NCI-H748 treated with DMSO at 0.1 percent for 48 hours (cell line): Measurements from ENCODE around the gene ZNF283.
A peak's percentile ranks its signal among the peaks of the same experiment; 100 is the strongest.
"Not testable (repeated sequence)": the region's sequence is repeated elsewhere in the genome, so short reads cannot be mapped to it uniquely, and the experiment has no call there.

Experiments
- DNase-seq: peaks from one replicate; lab custom pipeline; 2025; lab: John Stamatoyannopoulos, UW

Gene ZNF283

DNA sequence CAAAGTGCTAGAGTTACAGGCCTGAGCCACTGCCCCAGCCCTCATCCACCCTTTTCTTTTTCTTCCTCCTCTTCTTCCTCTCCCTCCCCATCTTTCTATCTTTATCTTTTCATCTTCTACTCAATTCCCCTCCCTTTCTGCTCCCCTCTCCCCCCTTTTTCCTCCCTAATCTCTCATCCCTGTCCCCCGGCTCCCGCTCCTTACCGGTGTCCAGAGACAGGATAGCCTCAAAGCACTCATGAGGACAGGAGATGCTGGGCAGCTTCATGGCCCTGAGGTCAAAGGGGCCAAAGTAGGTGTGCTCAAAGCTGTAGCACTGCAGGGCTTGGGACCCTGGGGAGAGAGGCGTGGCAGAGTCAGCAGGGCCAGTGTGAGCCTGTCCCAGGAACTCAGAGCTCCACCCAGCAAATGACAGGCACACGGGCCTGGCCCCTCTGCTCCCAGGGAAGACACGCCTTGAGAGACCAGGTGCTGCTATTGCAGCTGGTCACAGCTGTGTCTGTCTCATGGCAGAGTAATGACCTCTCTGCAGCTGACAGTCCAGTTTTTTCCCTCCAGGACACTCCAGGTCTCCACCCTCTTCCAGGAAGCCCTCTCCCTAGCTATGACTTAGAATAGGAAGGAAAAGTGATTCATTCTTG is 27.5 kb upstream of the ZNF283 start:
- no peak for DNase-seq

DNA sequence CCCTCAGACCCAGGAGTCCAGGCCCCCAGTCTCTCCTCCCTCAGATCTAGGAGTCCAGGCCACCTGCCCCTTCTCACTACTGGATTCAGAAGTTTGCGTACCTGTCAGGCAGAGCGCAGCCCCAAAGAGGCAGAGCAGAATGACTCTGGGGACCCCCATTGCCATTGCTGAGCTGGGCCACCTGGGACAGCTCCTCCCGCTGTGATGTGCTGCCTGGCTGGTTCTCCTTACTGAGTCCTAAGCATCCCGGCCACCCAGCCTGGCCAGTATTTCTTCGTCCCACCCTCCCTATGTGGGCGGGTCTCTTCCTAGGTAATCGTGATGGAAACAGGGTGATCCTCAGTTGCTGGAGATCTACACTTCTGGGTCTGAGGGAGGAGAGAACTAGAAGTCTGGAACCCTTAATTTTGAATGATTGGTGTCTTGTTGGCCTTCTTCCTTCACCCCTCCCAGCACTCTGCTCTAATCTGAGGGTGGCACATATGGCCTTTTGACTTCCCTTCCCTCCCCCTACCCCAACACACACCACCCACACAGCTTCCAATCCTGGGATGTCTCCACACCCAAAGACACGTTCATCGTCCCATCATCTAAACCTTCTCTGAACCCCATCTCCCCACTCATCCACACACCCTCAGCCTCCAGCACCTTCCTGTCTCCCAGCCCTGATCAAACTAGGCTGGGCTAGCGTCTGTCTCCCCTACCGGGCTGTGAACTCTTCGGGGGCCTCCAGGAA is 24.7 kb upstream of the ZNF283 start, which contains the start of gene LYPD5:
Gene LYPD5, minus strand, starts transcription at position 232 of the 736 bp plus-strand sequence. Its CDS starts 67 bp downstream, at position 165.
- no peak for DNase-seq

DNA sequence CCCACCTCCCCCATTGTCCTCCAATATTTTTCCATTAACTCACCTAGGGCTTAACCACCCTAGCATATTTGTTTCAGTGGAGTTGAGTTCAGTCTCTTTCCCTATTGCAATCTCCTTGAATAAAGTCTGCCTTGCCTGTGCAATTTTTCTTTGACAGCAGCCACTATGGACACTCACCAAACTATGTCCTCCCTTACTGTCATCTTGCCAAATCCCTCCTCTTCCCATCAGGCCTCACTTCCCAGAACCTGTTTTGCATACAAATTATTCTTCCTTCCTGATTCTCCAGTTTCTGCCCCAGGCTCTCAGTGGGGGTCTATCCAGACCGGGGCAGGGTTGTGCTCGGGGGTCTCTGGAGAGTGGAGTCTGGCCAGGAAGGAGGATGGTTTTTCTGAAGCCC is 22.7 kb upstream of the ZNF283 start:
- DNase-seq: no peak

DNA sequence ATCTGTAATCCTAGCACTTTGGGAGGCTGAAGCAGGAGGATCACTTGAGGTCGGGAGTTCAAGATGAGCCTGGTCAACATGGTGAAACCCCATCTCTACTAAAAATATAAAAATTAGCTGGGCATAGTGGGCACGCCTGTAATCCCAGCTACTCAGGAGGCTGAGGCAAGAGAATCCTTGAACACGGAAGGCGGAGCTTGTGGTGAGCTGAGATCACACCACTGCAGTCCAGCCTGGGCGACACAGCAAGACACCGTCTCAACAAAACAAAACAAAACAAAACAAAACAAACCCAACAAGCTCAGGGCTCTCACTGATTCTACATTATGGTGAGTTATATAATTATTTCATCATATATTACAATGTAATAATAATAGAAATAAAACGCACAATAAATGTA is 20.7 kb upstream of the ZNF283 start:
- not testable (repeated sequence) for DNase-seq

DNA sequence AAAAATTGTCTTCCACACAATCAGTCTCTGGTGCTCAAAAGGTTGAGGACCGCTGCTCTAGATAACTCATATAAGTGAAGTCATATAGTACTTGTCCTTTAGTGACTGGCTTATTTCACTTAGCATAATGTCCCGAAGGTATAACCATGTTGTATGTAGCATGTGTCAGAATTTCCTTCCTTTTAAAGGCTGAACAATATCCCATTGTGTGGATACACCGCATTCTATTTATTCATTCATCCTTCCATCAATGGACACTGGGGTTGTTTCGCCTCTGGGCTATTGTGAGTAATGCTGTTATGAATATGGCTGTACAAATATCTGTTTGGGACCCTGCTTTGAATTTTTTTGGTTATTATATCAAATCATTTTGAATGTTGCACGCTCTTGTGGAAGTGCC is 20.3 kb upstream of the ZNF283 start:
- DNase-seq: no peak

DNA sequence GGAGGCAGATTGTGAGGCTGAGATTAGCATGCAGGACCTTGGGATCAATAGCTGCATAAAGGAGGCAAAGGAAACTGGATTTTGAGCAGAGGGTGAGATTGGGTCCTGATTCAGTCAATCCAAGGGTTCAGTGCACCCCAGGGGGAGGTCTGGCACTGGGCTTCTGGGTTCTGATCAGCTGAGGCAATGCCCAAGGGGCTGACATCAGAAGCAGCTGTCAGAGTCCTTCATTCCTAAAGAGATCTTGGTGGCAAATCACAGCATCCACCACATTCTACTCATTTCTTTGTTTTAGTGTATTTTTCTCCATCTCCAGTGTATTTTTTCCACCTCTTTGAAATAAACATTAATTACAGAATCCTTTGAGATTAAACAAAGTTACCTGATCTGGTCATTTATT is 19.5 kb upstream of the ZNF283 start:
- no peak for DNase-seq

DNA sequence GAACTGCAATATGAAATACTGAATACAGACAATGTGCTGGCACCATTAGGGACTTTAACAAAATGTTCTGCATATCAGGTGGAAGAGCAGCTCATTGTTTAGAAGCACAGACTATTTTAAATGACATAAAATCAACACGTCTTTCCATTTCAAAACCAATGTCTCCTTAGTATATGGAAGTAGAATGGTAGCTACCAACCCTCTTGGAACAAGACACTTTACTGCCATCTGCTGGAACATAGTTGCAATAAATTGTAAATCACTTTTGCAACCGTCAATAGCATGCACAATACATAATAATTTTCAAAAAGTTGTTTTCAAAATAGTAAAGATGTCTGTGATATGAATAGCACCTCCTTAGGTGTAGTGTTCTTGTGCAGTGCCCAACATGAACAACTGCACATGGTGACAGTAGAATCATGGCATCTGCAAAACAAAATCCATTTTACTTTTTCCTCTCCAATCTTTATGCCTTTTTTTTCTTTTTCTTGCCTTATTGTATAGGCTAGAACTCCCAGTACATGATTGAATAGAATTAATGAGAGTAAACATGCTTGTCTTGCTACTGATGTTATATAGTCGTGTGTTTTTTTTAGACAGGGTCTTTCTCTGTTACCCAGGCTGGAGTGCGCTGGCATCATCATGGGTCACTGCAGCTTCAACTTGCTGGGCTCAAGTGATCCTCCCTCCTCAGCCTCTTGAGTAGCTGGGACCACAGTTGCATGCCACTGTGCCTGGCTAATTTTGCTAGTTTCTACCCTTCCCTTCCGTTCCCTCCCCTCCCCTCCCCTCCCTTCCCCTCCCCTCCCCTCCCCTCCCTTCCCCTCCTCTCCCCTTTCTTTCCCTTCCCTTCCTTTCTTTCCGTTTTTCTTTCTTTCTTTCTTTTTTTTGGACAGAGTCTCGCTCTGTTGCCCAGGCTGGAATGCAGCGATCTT is 17.1 kb upstream of the ZNF283 start:
- peak; percentile 64 for DNase-seq

DNA sequence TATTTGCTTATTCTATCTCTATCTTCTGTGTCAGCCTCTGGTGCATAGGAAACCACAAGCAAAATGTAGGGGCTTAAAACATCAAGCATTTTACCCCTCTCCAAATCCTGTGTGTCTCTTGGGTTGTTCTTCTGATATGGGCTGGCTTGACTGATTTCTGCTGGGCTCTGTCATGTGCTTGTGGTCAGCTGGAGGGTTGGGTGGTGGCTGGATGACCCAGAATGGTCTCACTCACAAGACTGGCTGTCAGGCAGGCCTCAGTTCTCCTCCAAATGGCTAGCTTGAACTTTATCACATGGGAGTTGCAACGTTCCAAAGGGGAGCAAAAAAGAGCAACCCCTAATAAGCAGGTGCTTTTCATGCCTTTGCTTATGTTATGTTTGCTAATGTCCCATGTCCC is 15.3 kb upstream of the ZNF283 start:
- no peak for DNase-seq

DNA sequence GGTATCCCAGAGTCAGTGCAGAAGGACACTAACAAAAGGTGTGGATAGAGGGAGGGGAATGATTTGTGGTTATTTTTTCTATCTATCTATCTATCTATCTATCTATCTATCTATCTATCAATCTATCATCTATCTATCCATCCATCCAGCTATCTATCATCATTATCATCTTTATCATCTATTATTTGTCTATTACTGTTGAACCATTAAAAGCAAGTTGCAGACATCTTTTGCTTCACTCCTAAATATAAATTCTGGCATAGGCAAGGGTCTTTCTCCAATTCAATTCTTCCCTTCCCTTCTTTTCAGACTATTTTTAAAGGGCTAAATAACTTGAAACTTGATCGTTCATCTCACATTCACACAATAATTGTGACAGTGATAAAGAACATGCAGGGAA is 14.9 kb upstream of the ZNF283 start:
- DNase-seq: no peak

DNA sequence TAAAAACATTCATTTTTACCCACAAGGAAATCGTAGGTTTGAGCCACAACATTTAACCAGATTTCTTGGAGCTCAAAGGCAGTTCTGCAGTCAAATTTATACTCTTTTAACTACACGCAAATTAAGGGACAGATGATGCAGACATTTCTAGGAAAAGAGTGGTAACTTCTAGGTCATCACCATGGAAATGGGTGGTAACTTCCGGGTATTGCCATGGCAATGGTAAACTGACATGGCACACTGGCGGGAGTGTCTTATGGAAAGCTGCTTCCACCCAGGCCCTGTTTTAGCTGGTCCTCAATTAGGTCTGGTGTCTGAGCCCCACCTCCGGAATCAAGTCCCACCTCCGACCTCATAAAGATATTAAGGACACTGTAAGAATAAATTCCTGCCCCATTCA is 14.4 kb upstream of the ZNF283 start:
- no peak for DNase-seq

DNA sequence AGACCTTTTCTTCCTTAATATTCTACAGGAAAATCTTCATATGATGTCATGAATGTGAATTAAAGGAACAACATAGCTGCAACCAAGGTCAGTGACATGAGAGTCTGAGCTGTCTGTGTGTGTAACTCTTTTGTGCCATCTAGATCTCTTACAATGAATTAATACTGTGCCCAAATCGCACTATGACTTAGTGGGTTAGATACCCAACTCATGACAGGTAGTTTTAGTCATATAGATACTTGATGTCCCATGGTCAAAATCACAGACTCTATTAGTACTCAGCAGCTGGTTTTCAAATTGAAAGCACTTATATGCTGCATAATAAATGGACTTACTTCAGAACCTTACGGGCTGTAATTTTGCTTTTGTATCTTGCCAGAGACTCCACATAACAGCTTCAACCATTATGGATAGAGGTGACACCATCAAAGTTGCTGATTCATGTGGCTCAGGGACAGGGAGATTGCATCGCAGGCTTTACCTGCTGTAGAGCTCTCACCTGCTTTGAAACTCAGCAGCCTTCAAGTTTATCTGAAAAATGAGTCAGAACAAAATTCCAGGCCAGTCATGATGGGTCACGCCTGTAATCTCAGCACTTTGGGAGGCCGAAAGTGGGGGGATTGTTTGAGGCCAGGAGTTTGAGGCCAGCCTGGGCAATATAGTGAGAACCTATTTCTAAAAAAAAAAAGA is 12.3 kb upstream of the ZNF283 start:
- no peak for DNase-seq

DNA sequence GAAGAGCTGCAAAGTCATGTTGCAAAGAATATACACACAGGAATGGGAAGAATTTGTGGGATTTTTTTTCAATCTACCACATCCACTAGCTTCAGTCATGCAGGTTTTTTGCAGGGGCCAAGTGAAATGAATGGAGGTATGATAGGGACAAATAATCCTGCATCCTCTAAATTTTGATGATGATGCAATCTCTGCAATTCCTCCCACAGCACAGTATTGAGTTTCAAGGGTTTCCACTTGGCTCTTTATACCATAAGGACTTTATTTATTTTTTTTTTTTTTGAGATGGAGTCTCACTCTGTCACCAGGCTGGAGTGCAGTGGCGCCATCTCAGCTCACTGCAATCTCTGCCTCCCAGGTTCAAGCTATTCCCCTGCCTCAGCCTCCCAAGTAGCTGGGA is 9.7 kb upstream of the ZNF283 start:
- DNase-seq: not testable (repeated sequence)

DNA sequence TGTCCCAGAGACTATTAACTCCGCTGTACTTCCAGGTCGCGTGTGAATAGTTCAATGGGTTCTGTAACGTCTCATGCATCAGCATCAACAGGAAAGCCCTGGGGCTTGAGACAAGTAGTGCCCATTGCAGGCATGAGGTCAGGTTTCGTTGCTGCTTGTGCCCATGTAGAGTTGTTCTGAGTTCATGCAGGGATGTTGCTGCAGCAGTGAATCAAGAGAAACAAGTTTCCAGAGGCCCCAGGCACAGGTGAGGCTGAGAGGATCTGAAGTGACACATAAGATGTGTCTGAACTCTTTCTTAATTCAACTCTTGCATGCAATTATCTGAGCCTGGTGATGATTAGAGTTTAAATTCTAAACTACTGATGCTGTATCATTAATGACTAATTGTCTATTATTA is 8.6 kb upstream of the ZNF283 start:
- DNase-seq: no peak

DNA sequence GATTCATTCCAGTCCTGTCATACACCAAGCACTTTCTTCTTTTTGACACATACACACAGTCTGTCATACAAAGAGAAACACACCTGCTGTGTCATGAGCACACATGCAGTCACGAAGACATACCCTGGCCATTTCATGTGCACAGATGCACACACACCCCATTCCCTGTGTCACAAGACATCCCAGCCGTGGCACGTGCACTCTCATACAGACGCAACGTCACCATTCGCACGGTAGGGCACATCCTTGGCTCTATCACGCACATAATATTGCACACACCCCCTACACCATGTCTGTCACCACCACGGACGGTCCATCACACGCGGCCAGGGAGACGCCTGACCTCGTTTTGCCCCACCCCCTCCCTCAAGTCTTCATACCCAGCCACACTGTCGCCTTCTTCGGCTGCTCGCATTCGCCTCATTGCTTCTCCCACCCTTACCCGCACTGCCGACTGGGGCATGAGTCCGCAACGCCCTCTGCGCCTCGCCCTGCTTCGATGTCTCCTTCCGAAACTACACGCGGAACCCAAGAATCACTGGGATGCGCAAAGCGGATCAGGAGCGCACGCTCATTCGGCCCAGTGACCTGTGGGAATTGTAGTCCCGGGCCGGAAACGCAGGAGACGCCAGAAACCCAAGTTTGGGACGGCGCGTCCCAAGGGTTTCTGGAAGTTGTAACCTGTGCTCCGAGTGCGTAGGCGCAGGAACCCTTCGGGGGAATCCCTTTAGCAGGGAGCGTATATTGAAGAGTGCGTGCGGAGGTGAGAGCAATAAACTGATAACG is 6.8 kb upstream of the ZNF283 start:
- no peak for DNase-seq

DNA sequence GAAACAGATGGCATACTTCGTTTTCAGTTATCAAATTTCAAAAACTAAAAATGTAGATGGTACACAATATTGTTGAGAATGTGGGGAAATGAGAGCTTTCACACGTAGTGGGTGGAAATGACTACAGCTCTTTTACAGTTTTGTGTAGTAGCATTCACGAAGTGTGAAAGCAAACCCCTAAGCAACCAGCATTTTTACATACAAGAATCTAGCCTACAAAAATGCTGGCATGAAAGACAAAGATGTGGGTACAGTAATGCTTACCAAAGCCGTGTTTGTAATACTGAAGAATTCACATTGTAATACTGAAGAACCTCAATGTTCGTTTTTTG is 6.3 kb upstream of the ZNF283 start:
- no peak for DNase-seq

DNA sequence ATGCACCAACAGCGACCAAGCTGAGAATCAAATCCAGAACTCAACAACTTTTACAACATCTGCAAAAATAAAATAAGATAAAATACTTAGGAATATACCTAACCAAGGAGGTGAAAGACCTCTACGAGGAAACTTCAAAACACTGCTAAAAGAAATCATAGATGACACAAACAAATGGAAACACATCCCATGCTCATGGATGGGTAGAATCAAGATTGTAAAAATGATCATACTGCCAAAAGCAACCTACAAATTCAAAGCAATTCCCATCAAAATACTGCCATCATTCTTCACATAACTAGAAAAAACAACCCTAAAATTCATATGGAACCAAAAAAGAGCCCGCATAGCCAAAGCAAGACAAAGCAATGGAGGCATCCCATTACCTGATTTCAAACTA is 3.3 kb upstream of the ZNF283 start:
- DNase-seq: not testable (repeated sequence)

DNA sequence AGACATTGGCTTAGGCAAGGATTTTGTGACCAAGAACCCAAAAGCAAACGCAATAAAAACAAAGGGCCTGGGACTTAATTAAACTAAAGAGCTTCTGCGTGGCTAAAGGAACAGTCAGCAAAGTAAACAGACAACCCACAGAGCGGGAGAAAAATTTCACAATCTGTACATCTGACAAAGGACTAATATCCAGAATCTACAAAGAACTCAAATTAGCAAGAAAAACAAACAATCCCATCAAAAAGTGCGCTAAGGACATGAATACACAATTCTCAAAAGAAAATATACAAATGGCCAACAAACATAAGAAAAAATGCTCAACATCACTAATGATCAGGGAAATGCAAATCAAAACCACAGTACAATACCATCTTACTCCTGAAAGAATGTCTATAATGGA is 2.5 kb upstream of the ZNF283 start:
- peak; percentile 36 for DNase-seq

DNA sequence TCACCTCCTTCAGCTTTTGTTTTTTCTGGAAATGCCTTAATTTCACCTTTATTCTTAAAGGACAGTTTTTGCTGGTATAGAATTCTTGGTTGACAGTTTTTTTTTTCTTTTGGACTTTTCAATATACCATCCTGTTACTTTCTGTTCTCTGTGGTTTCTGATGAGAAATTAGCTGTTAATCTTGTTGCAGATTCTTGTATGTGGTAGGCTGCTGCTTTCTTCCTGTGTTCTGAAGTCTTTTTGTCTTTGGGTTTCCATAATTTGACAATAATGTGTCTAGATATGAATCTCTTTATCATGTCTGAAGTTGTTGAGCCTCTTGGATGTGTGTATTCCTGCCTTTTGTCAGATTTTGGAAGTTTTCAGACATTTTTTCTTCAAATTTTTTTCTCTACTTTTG is 12.0 kb downstream of the ZNF283 start:
- DNase-seq: no peak

DNA sequence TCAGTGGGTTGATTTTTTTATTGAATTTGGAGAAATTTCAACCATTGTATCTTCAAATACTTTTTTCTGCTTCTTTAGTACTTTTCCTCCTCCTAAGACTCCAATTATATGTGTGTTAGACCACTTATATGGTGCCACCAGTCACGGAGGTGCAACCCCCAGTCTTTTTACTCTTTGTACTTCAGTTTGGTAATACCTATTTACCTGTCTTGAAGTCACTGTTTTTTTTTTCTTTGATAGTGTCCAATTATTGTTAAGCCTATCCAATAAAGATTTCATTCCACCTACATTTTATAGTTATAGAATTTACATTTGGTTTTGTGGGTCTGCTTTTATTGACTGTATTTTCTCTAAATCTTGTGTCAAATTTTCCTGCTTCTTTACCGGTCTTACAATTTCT is 14.9 kb downstream of the ZNF283 start:
- DNase-seq: no peak

DNA sequence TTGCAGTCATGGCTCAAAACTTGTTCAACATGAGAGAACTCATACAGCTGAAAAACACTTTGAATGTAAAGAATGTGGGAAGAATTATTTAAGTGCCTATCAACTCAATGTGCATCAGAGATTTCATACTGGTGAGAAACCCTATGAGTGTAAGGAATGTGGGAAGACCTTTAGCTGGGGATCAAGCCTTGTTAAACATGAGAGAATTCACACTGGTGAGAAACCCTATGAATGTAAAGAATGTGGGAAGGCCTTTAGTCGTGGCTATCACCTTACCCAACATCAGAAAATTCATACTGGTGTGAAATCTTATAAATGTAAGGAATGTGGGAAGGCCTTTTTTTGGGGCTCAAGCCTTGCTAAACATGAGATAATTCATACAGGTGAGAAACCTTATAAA is 20.1 kb downstream of the ZNF283 start:
- no peak for DNase-seq

DNA sequence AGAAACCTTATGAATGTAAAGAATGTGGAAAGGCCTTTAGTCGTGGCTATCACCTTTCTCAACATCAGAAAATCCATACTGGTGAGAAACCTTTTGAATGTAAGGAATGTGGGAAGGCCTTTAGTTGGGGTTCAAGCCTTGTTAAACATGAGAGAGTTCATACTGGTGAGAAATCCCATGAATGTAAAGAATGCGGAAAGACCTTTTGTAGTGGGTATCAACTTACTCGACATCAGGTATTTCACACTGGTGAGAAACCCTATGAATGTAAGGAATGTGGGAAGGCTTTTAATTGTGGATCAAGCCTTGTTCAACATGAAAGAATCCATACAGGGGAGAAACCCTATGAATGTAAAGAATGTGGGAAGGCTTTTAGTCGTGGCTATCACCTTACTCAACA is 20.8 kb downstream of the ZNF283 start:
- DNase-seq: no peak

DNA sequence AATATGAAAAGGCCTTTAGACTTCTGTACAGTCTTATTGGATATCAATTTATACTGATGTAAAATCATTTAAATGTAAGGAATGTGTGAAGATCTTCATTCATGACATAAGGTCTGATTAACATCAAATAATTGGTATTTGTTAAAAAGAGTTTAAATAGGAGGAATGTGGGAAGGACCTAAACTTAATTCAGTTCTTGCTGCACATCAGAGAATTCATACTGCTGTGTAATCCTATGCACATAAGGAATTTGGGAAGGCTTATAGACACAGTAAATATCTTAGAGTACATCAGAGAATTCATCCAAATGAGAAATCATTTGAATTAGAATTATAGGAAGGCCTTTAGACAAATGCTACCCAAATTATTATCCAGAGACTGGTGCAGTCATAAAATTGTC is 21.7 kb downstream of the ZNF283 start:
- no peak for DNase-seq
